HG02970 (cell line): ENCODE results near the gene SH3BP1.
"Not testable (repeated sequence)": the region's sequence is repeated elsewhere in the genome, so short reads cannot be mapped to it uniquely, and the experiment has no call there.

Experiments
- ATAC-seq: cut with Tn5 transposase; IDR thresholded peaks from one replicate; pipeline ENCODE4 v1.9.1; 2021; ENCODE audit warnings: mild to moderate bottlenecking, moderate library complexity, moderate number of reproducible peaks; ENCODE audit not compliant: unreplicated experiment, low FRiP score

The SH3BP1 gene

DNA sequence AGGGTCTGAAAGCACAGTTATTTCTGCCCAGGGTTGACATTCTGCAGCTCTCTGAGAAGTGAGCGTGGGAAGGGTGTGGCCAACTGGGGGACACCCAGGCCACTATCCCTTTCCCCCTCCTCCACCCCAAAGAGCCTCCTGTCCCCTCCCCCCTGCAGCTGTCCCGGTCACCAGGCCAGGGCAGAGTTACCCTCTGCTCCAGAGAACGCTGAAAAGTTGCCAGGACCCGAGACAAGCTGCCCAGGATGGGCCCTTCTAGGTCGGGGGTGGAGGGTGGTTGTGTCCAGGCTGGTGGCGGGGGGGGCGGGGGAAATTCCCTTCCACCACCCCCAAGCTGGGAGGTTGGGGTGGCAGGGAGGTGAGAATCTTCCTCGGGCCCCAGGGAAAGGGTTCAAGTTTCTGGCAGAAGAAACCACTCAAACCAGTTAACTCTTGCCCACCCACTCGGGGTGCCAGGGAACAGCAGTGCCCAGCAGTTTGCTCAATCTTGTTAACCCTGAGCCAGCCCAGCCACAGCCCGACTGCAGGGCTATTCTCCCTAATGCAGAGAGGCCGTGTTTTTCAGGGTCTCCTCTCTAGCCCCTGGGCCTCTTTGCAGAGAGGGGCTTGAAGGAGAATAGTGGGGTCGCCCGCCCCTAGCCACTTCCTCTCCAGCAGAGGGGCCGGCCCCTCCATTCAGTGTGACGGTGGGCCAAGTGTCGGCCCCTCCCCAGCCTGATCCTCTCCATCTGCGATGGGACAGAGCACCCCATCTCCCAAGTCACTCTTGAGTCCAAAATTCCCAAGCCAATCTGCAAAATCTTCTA, 36.7 kb downstream of the SH3BP1 start:
- ATAC-seq = no peak

DNA sequence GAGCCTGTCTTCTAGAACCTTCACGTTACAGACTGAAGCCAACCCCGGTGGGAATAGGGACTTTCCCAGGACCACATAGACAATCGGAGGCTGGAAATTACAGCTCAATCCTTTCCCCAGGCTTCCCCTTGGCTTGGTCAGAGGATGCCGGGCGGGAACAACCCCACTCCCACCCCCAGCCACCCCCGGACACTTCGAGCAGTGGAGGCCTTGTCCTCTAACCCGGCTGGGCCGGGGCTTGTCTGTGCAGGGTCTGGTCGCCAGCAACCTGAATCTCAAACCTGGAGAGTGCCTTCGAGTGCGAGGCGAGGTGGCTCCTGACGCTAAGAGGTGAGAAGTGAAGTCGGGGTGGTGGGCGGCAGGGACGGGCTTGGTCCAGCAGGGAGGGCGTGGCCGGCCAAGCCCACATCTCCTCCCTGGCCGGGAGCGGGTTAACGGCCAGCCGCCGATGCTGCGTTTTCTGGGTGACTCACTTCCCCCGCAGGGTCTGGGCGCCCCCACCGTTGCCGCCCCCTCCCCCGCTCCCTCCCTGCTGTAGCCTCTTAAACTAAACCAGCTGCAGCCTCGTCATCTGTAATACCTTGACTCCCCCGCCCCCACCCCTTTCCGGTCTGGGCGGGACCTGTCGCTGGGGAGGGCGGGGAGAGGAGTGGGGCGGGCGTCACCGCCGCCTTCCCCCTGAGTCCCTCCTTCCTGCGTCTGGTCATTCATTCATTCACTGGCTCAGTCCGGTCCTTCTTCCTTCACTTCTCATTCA, 37.4 kb downstream of the SH3BP1 start:
- ATAC-seq = peak; percentile 42

DNA sequence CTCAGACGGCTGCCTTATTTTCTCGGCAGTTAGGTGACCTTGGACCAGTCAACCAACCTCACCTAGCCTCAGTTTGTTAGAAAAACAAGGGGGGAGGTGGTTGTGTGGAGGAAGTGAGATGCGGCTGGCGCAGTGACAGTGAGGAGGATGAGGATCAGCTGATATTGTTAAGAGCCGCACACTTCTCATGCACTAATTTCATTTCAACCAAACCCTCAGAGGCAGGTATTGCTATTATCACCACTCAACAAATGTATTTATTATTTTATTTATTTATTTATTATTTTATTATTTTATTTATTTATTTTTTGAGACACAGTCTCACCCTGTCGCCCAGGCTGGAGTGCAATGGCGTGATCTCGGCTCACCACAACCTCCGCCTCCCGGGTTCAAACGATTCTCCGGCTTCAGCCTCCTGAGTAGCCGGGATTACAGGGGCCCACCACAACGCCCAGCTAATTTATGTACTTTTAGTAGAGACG, 38.1 kb downstream of the SH3BP1 start:
- ATAC-seq = peak; percentile 4

DNA sequence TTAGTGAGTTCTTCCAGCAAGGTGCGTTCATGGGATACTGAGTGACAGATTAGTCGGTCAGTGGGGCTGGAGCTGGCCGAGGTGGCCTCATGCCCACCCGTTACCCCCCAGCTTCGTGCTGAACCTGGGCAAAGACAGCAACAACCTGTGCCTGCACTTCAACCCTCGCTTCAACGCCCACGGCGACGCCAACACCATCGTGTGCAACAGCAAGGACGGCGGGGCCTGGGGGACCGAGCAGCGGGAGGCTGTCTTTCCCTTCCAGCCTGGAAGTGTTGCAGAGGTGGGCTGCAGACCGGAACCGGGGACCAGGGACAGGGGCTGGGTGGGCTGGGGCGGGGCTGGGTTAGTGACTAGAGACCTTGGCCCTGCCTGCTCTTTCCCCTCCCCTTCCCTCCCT, 38.9 kb downstream of the SH3BP1 start:
- no peak for ATAC-seq

DNA sequence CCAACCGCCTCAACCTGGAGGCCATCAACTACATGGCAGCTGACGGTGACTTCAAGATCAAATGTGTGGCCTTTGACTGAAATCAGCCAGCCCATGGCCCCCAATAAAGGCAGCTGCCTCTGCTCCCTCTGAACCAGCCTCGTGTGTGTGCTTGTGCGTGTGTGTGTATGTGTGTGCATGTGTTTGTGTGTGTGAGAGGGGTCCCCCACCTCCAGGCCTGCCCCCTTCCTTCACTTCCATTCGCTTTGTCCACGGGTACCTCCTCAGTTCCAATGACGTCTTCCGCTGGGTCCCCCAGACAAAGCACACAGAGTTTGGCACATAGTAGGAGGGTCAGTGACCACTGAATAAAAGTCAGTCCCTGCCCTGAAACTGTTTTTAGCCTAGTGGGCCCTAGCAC, 40.2 kb downstream of the SH3BP1 start:
- ATAC-seq = no peak

DNA sequence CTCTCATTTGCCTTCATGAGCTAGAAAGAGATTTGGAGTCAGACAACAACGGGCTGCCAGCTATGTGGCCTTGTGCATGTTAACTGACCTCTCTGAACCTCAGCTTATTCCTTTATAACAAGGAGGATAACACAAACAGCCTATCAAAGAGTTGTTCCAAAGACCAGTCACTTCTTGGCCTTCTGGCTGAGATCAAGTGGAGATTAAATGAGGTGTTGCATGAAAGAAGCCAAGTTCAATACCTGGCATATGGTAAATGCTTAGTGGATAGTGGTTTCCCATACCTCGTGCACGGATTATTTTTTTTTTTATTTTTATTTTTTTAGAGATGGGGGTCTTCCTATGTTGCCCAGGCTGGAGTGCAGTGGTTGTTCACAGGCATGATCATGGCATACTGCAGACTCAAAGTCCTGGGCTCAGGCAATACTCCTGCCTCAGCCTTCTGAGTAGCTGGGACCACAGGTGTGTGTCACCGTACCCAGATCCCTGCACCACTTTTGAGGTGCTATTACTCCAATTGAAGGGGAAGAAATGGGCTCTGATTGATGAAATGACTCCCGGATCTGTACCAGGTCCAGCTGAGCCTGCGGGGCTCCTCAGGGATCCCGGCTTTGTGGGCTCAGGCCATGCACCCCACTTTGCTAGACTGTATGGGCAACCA, 40.9 kb downstream of the SH3BP1 start:
- ATAC-seq = no peak

DNA sequence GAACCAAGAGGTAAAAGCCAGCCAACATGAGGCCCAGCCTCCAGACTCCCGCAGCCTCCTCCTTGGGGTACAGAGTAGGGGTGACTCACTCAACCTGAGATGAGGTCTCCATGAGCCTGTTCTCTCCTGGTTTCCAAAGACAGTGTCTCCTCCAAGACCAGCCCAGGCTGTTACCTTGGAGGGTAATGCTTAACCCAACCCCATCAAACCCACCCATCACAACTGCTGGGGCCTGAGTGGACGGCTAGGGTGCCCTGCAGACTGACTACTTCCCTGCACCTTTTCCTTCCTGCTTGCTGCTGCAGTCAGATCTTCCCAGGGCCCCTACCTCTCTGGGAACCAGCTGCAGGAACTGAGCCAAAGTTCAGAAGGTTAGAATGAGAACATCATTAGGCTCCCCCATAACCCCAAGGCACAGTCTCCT, 41.5 kb downstream of the SH3BP1 start:
- ATAC-seq = no peak

DNA sequence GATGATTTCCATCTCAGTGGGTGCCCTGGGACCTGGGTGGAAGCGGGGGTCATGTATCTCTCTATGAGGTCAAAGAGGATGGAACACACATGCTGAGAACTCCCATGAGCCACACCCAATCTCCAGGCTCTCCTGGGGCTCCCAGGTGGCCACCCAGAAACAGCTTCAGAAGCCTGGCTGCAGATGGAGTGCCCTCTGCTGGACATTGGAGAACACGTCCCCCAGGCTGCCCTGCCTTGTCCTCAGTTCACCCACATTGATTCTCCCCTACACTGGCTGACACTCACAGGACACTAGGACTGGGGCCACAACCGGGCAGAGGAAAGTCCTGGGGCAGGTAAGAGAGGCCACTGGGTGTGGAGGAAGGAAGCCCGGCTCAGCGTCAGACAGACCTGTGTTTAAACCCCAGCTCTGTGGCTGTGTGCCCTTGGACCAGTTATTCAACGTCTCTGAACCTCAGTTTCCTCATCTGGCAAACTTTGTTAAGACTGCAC, 42.1 kb downstream of the SH3BP1 start:
- ATAC-seq = no peak

DNA sequence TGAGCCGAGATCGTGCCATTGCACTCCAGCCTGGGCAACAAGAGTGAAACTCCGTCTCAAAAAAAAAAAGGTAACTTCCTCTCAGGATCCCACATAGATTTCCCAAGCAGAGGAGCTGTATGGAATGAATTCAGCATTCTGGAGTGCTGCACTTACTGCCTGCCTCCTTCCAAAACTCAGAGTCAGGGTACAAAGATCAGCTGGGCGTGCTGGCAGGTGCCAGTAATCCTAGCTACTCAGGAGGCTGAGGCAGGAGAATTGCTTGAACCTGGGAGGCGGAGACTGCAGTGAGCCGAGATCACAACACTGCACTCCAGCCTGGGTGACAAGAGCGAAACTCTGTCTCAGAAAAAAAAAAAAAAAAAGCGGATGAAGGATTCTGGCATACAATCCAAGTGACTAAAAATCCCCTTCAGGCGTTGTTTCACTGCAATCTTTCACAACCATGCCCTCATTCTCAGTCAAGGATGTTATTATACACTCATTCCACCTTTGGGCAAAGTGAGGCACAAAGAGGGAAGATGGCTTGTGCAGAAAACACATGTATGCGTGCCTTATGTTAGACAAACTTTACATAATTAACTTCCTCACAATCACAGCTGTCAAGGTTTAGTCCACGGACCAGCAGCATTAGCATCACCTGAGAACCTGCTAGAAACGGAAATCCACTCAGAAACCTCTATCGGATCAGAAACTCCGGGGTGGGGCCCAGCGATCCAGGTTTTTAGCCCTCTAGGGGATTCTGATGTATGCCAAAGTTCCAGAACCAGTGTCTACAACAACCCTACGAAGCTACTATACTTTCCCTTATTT, 45.5 kb downstream of the SH3BP1 start:
- no peak for ATAC-seq

DNA sequence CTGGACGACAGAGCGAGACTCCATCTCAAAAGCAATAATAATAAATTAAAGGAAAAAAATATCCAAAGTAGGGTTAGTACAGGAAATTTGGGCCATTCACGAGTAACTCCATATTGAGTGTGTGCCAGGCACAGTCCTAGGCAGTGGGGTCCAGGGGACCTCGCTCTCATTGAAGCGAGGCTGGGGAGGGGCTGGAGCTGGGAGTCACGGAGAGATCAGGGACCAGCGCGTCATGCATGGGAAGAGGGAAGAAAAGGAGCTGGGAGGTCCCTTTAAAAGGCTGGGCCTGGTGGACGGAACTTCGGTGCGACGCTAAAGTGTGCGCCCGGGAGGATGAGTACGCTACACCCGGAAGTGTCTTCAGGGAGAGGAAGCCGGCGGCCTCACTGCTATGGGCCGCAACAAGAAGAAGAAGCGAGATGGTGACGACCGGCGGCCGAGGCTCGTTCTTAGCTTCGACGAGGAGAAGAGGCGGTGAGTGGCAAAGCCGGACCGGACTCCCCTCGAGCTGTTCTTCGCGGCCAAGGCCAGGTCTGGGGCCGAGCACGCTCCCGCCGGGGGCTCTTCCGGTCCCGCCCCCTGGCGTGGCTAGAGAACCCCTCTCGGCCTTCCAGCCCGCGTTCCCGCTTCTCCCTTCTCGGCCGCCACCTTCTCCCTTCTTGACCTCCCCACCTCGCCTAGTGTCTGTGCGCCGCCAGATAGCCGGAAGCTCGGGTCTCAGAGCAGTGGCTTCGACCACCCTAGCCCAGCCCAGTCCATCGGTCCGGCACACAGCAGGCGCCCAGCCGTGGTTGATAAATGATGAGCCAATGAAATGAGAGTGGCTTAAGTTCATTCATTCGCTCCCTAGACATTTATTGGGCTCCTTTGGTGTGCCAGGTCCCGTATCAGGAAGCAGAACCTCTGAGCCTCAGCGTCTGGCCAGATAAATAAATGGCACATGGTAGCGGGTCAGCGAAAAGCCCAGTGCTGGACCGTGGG, 46.8 kb downstream of the SH3BP1 start, which contains the start of gene NOL12:
Gene NOL12, plus strand, starts transcription at position 342 of the 981 bp plus-strand sequence. Its CDS starts 50 bp downstream, at position 392.
- ATAC-seq = peak; percentile 60

DNA sequence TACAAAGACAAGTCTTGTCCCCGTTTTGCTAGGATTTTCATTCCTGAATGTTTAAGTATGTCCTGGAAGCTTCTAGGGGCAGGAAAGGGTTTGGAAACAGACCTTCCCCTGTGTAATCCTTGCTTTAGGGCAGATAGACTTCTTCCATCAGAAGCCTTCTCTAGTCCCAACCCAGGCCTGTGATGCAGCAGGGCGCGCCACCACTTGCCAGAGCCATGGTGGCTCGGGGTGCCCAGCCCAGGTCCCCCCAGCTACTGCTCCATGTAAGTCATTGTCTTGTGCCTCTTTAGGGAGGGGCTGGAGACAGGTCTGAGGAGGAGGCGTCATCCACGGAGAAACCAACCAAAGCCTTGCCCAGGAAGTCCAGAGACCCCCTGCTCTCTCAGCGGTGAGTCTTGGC, 50.9 kb downstream of the SH3BP1 start:
- no peak for ATAC-seq

DNA sequence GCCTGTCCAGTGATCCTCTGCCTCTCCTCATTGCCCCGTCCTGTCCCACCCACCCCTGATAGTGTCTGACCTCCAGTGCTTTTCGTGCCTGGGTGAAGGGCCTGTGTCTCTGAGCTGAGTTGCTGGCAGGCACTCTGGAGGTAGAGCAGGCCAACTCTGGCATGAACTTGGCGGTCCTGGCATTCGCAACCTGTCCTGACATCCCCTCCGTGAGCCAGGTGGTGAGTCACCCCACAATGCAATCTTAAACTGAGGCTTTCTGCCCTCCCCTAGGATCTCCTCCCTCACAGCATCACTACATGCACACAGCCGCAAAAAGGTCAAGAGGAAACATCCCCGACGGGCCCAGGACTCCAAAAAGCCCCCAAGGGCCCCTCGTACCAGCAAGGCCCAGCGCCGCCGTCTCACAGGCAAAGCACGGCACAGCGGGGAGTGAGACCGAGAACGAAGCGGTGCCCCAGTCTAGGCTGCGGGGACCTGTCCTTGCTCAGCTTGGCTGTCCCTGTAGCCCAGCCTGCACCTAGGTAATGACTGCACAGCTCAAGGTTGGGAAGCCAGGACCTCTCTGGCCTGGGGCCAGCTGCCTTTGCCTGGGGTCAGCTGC, 51.5 kb downstream of the SH3BP1 start:
- ATAC-seq = no peak

DNA sequence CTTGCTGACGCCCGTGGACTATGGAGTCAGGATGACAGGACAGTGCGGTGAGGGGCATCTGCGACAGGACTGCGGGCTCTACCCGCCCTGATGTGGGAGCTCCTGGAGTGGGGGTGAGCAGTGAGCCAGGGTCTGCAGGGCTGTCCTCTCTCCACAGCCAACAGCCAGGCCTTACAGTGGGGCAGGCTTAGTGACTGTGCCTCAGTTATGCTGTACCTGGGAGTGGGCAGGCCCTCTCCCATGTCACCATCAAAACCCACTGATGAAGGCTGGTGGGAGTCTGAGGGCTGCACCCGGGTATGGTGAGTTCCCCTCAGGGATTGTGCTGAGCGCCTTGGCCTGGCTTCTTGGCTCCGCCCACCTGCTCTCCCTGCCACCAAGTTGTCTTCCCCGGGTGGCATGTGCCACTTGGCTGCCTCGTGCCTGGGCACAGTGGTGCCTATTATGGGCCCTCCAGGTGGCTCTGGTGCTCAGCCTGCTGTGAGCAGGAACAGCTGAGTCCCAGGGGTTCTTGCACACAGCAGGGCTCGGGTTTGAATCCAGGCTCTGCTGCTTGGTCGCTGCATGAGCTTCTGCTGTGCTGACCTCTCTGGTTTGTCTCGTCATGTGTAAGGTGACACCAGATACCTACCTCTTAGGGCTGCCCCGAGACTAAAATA, 53.3 kb downstream of the SH3BP1 start:
- no peak for ATAC-seq

DNA sequence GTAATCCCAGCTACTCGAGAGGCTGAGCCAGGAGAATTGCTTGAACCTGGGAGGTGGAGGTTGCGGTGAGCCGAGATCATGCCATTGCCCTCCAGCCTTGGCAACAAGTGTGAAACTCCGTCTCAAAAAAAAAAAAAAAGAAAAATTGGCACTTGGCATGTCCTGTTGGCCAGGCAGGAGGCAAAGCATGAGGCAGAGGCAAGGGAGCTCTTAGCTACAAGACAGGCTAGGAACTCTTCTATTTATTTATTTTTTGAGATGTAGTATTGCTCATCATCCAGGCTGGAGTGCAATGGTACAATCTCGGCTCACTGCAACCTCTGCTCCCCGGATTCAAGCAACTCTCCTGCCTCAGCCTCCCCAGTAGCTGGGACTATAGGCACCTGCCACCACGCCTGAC, 54.7 kb downstream of the SH3BP1 start:
- not testable (repeated sequence) for ATAC-seq

DNA sequence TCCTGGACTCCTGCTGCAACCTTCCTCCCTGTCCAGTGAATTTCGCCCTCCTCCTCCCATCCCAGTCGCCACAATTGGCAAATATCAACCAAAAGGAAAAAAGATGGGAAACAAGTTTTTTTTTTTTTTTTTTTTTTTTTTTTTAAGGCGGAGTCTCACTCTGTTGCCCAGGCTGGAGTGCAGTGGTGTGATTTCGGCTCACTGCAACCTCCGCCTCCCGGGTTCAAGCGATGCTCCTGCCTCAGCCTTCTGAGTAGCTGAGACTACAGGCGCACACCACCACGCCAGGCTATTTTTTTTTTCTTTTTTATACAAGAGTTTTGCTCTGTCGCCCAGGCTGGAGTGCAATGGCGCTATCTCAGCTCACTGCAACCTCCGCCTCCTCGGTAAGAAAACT, 56.8 kb downstream of the SH3BP1 start:
- not testable (repeated sequence) for ATAC-seq

DNA sequence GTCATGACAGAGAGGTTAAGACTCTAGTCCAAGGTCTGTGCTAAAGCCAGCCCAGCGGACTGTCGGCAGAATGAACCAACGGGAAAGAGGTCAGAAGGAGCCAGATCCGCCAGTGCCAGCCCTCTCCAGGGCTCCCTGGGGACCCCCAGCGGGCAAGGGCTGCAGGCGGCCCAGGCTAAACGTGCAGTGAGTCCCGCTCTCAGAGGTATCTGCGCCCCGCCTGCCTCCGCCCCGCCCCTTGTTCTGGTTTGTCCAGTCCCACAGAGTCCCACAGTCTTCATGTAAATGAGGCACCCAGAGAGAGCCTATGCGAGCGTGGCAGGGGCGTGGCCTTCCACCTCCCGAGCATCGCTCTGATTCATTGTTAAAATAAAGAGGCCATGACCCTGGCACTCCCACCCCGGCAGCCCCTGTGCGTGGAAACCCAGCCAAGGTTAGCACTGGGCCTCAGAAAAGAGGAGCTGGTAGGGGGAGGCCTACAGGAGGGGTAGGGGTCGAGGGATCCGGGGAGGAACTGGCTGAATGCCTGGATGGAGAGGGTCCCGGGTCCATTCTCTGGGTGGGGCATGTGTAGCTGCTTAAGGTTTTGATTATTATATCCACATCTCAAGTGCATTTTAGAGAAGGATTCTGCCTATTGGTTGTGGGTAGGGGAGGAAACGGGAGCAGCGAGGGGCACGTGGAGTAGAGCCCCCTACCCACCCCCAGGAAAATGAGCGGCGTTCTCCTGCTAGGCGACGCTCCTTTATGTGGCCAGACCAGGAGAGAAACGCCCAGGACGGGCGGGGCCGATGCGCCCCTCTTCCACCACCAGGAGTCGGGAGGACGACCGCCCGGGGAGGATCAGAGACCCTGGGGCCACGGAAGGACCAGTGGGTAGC, 57.4 kb downstream of the SH3BP1 start, which contains the start of gene TRIOBP:
Gene TRIOBP, plus strand, starts transcription at position 392 of the 881 bp plus-strand sequence. CDS start 4,318 bp downstream, outside the sequence.
- ATAC-seq = peak; percentile 75

DNA sequence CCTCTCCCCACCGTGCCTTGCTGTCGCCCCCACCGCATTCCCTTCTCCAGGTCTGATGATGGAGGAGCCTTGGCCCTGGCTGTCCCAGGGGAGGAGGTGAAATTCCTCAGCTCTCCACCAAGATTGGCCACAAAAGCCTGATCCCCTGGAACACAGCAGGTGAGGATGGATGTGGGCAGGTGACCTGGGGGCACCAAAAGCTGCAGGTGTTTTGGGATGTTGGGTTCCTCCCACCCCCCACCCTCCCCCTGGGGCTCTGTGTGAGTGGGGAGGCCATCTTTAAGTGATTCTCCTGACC, 58.0 kb downstream of the SH3BP1 start:
- no peak for ATAC-seq
